IPS-NIHi11 (cell line): ENCODE data around the gene ZNHIT1.

ENCODE experiments used
- DNase-seq: peaks from one replicate; pipeline ENCODE4 v3.0.0; 2012; ENCODE audit warnings: mixed read lengths, low spot score

The ZNHIT1 gene

GRCh38 chr7:101218236-101219125 lies 516 bp downstream of the ZNHIT1 start:
- DNase-seq: no peak

- no peak for DNase-seq
Measured at GRCh38 chr7:101220295-101220694, 2.3 kb downstream of the ZNHIT1 start.

- DNase-seq: peak; percentile 7
Measured at GRCh38 chr7:101222275-101222830, 4.4 kb downstream of the ZNHIT1 start.

- peak; percentile 3 for DNase-seq
Measured at GRCh38 chr7:101223528-101223927, 5.6 kb downstream of the ZNHIT1 start.

GRCh38 chr7:101225650-101226049 lies 7.7 kb downstream of the ZNHIT1 start:
- DNase-seq: no peak

GRCh38 chr7:101226721-101227120 lies 8.8 kb downstream of the ZNHIT1 start:
- DNase-seq: no peak

- DNase-seq: no peak
Measured at GRCh38 chr7:101231644-101232043, 13.7 kb downstream of the ZNHIT1 start.

- peak; percentile 88 for DNase-seq
Measured at GRCh38 chr7:101232141-101232850, 14.3 kb downstream of the ZNHIT1 start.

GRCh38 chr7:101233907-101234547 lies 16.1 kb downstream of the ZNHIT1 start:
- no peak for DNase-seq

GRCh38 chr7:101234636-101235035 lies 16.7 kb downstream of the ZNHIT1 start:
- DNase-seq: no peak

GRCh38 chr7:101235050-101235449 lies 17.1 kb downstream of the ZNHIT1 start:
- DNase-seq: no peak

GRCh38 chr7:101235522-101235921 lies 17.6 kb downstream of the ZNHIT1 start:
- no peak for DNase-seq

GRCh38 chr7:101236292-101236835 lies 18.4 kb downstream of the ZNHIT1 start:
- DNase-seq: no peak

- DNase-seq: no peak
Measured at GRCh38 chr7:101237206-101238067, 19.5 kb downstream of the ZNHIT1 start, which contains the start of gene CLDN15. Gene CLDN15, minus strand, starts transcription at chr7:101237802. Its CDS starts 221 bp downstream, at chr7:101237581.

GRCh38 chr7:101238226-101239182 lies 20.5 kb downstream of the ZNHIT1 start:
- no peak for DNase-seq

- DNase-seq: no peak
Measured at GRCh38 chr7:101239191-101239950, 21.4 kb downstream of the ZNHIT1 start.

GRCh38 chr7:101239951-101240220 lies 21.9 kb downstream of the ZNHIT1 start:
- no peak for DNase-seq

GRCh38 chr7:101240226-101241014 lies 22.5 kb downstream of the ZNHIT1 start:
- DNase-seq: no peak

- no peak for DNase-seq
Measured at GRCh38 chr7:101241015-101241363, 23.0 kb downstream of the ZNHIT1 start.
